Activated T-cell treated with anti-CD3 and anti-CD28 coated beads for 24 hours (primary cell): ENCODE results near the gene TNNI3.
A peak's percentile ranks its signal among the peaks of the same experiment; 100 is the strongest.
"Not testable (repeated sequence)": the region's sequence is repeated elsewhere in the genome, so short reads cannot be mapped to it uniquely, and the experiment has no call there.

Experiments used
- DNase-seq: peaks from one replicate; pipeline ENCODE4 v3.0.0-alpha.2; 2020; ENCODE audit warnings: low read depth

Gene TNNI3

GRCh38 chr19:55173186-55173713 lies 15.7 kb upstream of the TNNI3 start:
- DNase-seq = no peak

GRCh38 chr19:55172741-55173140 lies 15.2 kb upstream of the TNNI3 start:
- no peak for DNase-seq

- not testable (repeated sequence) for DNase-seq
These were observed 14.8 kb upstream of the TNNI3 start for GRCh38 chr19:55172318-55172717.

- DNase-seq = no peak
These were observed 13.9 kb upstream of the TNNI3 start for GRCh38 chr19:55171440-55171839.

GRCh38 chr19:55169136-55169535 lies 11.6 kb upstream of the TNNI3 start:
- no peak for DNase-seq

GRCh38 chr19:55166530-55167268 lies 9.2 kb upstream of the TNNI3 start, which contains the start of gene DNAAF3:
Gene DNAAF3, minus strand, starts transcription at chr19:55166613. Its CDS starts 200 bp downstream, at chr19:55166413.
- peak; percentile 64 for DNase-seq

GRCh38 chr19:55165952-55166529 lies 8.5 kb upstream of the TNNI3 start:
- DNase-seq = peak; percentile 30

- DNase-seq = no peak
These were observed 4.2 kb upstream of the TNNI3 start for GRCh38 chr19:55161571-55162322.

- DNase-seq = no peak
These were observed 3.4 kb upstream of the TNNI3 start for GRCh38 chr19:55160986-55161365.

GRCh38 chr19:55160128-55160985 lies 2.8 kb upstream of the TNNI3 start:
- peak; percentile 85 for DNase-seq

GRCh38 chr19:55158848-55159749 lies 1.6 kb upstream of the TNNI3 start:
- DNase-seq = no peak

- no peak for DNase-seq
These were observed 891 bp upstream of the TNNI3 start for GRCh38 chr19:55158423-55158822.

GRCh38 chr19:55156202-55157063 lies 1.1 kb downstream of the TNNI3 start:
- DNase-seq = peak; percentile 30

GRCh38 chr19:55155784-55156183 lies 1.7 kb downstream of the TNNI3 start:
- DNase-seq = not testable (repeated sequence)

- DNase-seq = no peak
These were observed 3.8 kb downstream of the TNNI3 start for GRCh38 chr19:55153652-55154264.

GRCh38 chr19:55152017-55152416 lies 5.5 kb downstream of the TNNI3 start:
- peak; percentile 19 for DNase-seq

- DNase-seq = no peak
These were observed 8.2 kb downstream of the TNNI3 start, which contains the start of gene TNNT1 for GRCh38 chr19:55149078-55150003. Gene TNNT1, minus strand, starts transcription at chr19:55149206. Its CDS starts 2,049 bp downstream, at chr19:55147157.
